Brain microvascular endothelial cell (primary cell): Measurements from ENCODE around the gene PPM1B.

Source experiments
- DNase-seq: peaks from one replicate; pipeline ENCODE4 v3.0.0-alpha.2; 2020
- H3K27ac ChIP-seq: fragments of 250-450 bp; sonication (Bioruptor Pico); 2 replicates; pipeline ENCODE4 v1.5.1; 2020; ENCODE audit warnings: mild to moderate bottlenecking, moderate library complexity
- H3K27me3 ChIP-seq: fragments of 250-450 bp; sonication (Bioruptor Pico); replicated peaks from 2 replicates; pipeline ENCODE4 v1.5.1; 2020; ENCODE audit warnings: mild to moderate bottlenecking
- H3K36me3 ChIP-seq: fragments of 250-450 bp; sonication (Bioruptor Pico); replicated peaks from 2 replicates; pipeline ENCODE4 v1.5.1; 2020; ENCODE audit warnings: mild to moderate bottlenecking
- H3K4me3 ChIP-seq: 2 replicates; pipeline ENCODE4 v1.5.1; 2011; ENCODE audit warnings: low read depth, mild to moderate bottlenecking, control low read depth, low read length, moderate library complexity
- in situ Hi-C: cut with HindIII; loops from 2 replicates; pipeline ENCODE4 v1.10.0; 2017; ENCODE audit warnings: low sequenced_read_pairs, low pct_ligation_motif_present
- TF ChIP-seq, protein P1 (sequence below): IDR thresholded peaks from 2 replicates; pipeline ENCODE4 v1.5.1; 2011; ENCODE audit warnings: low read depth, mild to moderate bottlenecking, moderate library complexity, low read length, control low read depth, inconsistent platforms; ENCODE audit errors: missing control alignments

PPM1B gene

DNA sequence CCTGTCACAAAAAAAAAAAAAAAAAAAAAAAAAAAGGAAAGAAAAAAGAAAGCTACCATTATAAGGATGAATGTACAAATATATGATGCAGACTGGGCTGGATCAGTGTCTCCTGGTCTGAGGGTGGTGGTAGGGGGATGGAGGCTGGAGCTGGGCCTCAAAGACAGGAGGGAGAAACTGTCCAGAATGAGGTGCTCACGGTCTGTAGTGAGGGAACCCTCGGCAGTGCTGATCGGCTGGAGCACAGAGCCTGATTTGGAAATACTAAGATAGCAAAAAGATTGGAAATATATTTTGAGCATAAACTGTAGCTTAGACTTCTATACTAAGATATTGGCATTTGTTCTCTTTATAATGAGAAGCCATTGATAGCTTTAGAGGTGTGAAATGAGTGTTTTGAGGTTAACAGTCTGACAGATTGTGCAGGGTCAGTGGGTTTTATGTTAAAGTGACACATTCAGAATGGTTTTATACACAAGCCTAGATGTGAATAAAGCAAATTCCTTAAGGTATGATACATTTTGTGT is 98.7 kb downstream of the PPM1B start:
- in situ Hi-C loops = no loop called here
- H3K27me3 ChIP-seq = no peaks in the 10 kb centered on the region
- DNase-seq = no peak
- H3K36me3 ChIP-seq = no peaks in the 10 kb centered on the region
- TF ChIP-seq, protein P1, sequence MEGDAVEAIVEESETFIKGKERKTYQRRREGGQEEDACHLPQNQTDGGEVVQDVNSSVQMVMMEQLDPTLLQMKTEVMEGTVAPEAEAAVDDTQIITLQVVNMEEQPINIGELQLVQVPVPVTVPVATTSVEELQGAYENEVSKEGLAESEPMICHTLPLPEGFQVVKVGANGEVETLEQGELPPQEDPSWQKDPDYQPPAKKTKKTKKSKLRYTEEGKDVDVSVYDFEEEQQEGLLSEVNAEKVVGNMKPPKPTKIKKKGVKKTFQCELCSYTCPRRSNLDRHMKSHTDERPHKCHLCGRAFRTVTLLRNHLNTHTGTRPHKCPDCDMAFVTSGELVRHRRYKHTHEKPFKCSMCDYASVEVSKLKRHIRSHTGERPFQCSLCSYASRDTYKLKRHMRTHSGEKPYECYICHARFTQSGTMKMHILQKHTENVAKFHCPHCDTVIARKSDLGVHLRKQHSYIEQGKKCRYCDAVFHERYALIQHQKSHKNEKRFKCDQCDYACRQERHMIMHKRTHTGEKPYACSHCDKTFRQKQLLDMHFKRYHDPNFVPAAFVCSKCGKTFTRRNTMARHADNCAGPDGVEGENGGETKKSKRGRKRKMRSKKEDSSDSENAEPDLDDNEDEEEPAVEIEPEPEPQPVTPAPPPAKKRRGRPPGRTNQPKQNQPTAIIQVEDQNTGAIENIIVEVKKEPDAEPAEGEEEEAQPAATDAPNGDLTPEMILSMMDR = no peak
- no peak overlapping the region for H3K27ac ChIP-seq
- H3K4me3 ChIP-seq = no peak overlapping the region

DNA sequence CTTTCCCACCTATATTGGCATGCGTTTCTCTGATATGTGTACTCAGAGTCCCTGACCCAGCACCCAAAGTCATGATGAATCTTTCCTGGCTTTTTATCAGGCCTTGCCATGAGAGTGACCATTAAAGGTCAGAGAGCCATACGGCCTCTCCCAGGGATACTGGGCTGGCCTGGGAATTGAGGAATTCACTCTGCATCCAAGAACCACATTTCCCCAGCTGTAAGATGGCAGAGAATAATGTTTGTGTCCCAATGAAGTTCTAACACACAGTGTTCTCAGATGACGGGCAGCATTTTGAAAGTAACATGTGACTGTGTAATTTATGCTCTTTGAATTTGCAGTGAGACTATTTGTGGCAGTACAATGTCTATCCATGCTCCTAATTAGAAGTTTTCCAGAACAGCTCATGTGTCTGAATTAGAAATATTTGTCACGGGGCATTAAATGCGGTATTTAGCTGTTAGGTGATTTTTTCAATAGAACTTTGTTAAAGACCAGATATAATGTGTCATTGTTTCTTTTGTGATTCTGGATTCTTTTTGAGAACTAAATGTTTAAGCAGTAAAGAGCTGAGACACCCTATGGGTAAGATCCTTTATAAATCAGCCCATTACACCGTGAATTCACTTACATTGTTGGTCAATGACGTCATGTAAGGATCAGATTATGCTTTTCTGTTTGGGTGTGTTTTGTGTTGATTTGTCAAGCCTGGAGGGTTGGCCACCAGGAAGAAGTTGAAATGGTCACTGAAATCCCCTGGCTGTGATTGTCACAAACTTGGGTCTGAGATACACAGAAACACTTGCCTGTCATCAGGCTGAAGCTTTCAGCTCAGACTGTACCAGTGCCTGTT is 99.3 kb downstream of the PPM1B start:
- H3K4me3 ChIP-seq = no peak overlapping the region
- TF ChIP-seq, protein P1 = no peak
- peak overlapping the region; percentile 35 for H3K27ac ChIP-seq
- DNase-seq = peak; percentile 53
- no peaks in the 10 kb centered on the region for H3K27me3 ChIP-seq
- in situ Hi-C loops = no loop called here
- H3K36me3 ChIP-seq = no peaks in the 10 kb centered on the region

DNA sequence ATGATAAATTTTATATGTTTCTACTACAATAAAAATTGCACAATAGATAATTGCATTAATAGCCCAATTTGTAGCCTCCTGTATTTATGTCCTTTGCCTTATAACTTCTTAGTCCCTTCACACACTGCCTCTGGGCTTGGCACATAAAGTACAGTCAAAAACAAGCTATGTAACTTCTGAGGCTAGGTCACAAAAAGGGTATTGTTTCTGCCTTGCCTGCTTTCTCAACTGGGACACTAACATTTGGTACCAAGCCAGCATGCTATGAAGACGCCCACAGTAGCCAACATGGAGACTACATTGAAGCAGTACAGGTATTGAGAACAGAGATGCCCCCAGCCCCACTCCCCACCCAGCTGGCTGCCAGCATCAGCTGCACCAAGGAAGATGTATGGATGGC is 101.2 kb downstream of the PPM1B start:
- no peak for DNase-seq
- H3K27me3 ChIP-seq = no peaks in the 10 kb centered on the region
- in situ Hi-C loops = no loop called here
- TF ChIP-seq, protein P1 = no peak
- no peaks in the 10 kb centered on the region for H3K36me3 ChIP-seq
- H3K4me3 ChIP-seq = no peak overlapping the region
- H3K27ac ChIP-seq = no peak overlapping the region

GRCh38 chr2:44271296-44271695 is 102.6 kb downstream of the PPM1B start:
- no peaks in the 10 kb centered on the region for H3K27me3 ChIP-seq
- in situ Hi-C loops = no loop called here
- H3K36me3 ChIP-seq = no peaks in the 10 kb centered on the region
- H3K4me3 ChIP-seq = no peak overlapping the region
- TF ChIP-seq, protein P1 = no peak
- H3K27ac ChIP-seq = no peak overlapping the region
- no peak for DNase-seq

- Histone ChIP-seq H3K4me3 (no peak overlapping the region), H3K27me3 (no peaks in the 10 kb centered on the region), H3K36me3 (no peaks in the 10 kb centered on the region), H3K27ac (no peak overlapping the region)
- in situ Hi-C loops = no loop called here
- no peak for DNase-seq
- TF ChIP-seq, protein P1 = no peak
Observed at GRCh38 chr2:44273076-44273475, 104.4 kb downstream of the PPM1B start.
